ENCODE results near the gene GREB1L.
"Not testable (repeated sequence)": the region's sequence is repeated elsewhere in the genome, so short reads cannot be mapped to it uniquely, and the experiment has no call there.

The GREB1L gene

GRCh38 chr18:21309248-21309647 lies 67.2 kb downstream of the GREB1L start:
- no peak for DNase-seq

- not testable (repeated sequence) for DNase-seq
Measured at GRCh38 chr18:21311980-21312379, 69.9 kb downstream of the GREB1L start.

GRCh38 chr18:21313576-21313975 lies 71.5 kb downstream of the GREB1L start:
- no peak for DNase-seq

GRCh38 chr18:21314724-21315123 lies 72.7 kb downstream of the GREB1L start:
- no peak for DNase-seq

GRCh38 chr18:21315126-21315525 lies 73.1 kb downstream of the GREB1L start:
- DNase-seq = not testable (repeated sequence)

- no peak for DNase-seq
Measured at GRCh38 chr18:21315741-21316197, 73.7 kb downstream of the GREB1L start.

- no peak for DNase-seq
Measured at GRCh38 chr18:21316296-21316695, 74.3 kb downstream of the GREB1L start.

GRCh38 chr18:21321711-21322110 lies 79.7 kb downstream of the GREB1L start:
- DNase-seq = no peak

GRCh38 chr18:21327101-21327500 lies 85.1 kb downstream of the GREB1L start:
- DNase-seq = no peak

- no peak for DNase-seq
Measured at GRCh38 chr18:21330122-21330701, 88.2 kb downstream of the GREB1L start.

GRCh38 chr18:21331065-21331464 lies 89.0 kb downstream of the GREB1L start:
- DNase-seq = no peak

- no peak for DNase-seq
Measured at GRCh38 chr18:21335927-21336488, 94.0 kb downstream of the GREB1L start.

- no peak for DNase-seq
Measured at GRCh38 chr18:21336846-21337245, 94.8 kb downstream of the GREB1L start.

- DNase-seq = no peak
Measured at GRCh38 chr18:21341141-21341540, 99.1 kb downstream of the GREB1L start.

- no peak for DNase-seq
Measured at GRCh38 chr18:21342372-21342771, 100.3 kb downstream of the GREB1L start.

- DNase-seq = no peak
Measured at GRCh38 chr18:21344860-21345259, 102.8 kb downstream of the GREB1L start.

- no peak for DNase-seq
Measured at GRCh38 chr18:21345840-21346239, 103.8 kb downstream of the GREB1L start.

GRCh38 chr18:21359746-21360145 lies 117.7 kb downstream of the GREB1L start:
- DNase-seq = no peak

- DNase-seq = no peak
Measured at GRCh38 chr18:21361307-21361880, 119.4 kb downstream of the GREB1L start.

- DNase-seq = no peak
Measured at GRCh38 chr18:21362831-21363230, 120.8 kb downstream of the GREB1L start.

- DNase-seq = no peak
Measured at GRCh38 chr18:21363348-21363747, 121.3 kb downstream of the GREB1L start.

- DNase-seq = no peak
Measured at GRCh38 chr18:21364471-21364870, 122.4 kb downstream of the GREB1L start.

GRCh38 chr18:21366896-21367295 lies 124.9 kb downstream of the GREB1L start:
- no peak for DNase-seq

GRCh38 chr18:21369146-21369545 lies 127.1 kb downstream of the GREB1L start:
- no peak for DNase-seq

GRCh38 chr18:21369597-21369996 lies 127.6 kb downstream of the GREB1L start:
- DNase-seq = not testable (repeated sequence)

Measured in stimulated activated CD4-positive, alpha-beta T cell treated with anti-CD3 and anti-CD28 coated beads, Interleukin-1b, Interleukin-23, amount 100 ng/mL, for 48 hours (primary cell).